ENCODE data around the gene THSD4. TPM values are rescaled to one million over a fixed set of nuclear protein-coding genes. Genes with fewer than 3 reads are reported as not detected.

Gene THSD4
- total and polyA plus RNA-seq, 2 of the 8 experiments (the other 6 are each of a cell fraction or from before 2014, with no cell fraction given), result 2.5 to 6.2 TPM

- TF ChIP-seq BACH1 (IDR thresholded peaks at IDR 0.05; ENCODE audit: low read length) (no peak), JUND (IDR thresholded peaks at IDR 0.05; ENCODE audit: low read length) (no peak), ASH2L (IDR thresholded peaks at IDR 0.05; ENCODE audit: low read length) (no peak)
These were observed 281.4 kb downstream of the THSD4 start (continued) for GRCh38 chr15:71396536-71397125.

All from H1 (cell line).